Testis (tissue), 3 donors: ENCODE data around the gene MORC2. TPM values are rescaled to one million over a fixed set of nuclear protein-coding genes. Genes with fewer than 3 reads are reported as not detected.

ENCODE experiments used
- DNase-seq: peaks from one replicate; pipeline ENCODE4 v3.0.0-alpha.2; 2019
- H3K27ac ChIP-seq, 2 donors: fragments of 200-600 bp; sonication (generic); one replicate each; pipeline ENCODE4 v1.5.1; 2019
- H3K27me3 ChIP-seq: fragments of 200-600 bp; sonication (generic); one replicate; pipeline ENCODE4 v1.5.1; 2019
- H3K36me3 ChIP-seq: fragments of 200-600 bp; sonication (generic); one replicate; pipeline ENCODE4 v1.5.1; 2017; ENCODE audit warnings: low read depth; ENCODE audit errors: missing control alignments
- H3K4me1 ChIP-seq: fragments of 200-600 bp; sonication (generic); one replicate; pipeline ENCODE4 v1.5.1; 2019
- H3K4me3 ChIP-seq, 2 donors: fragments of 200-600 bp; sonication (generic); one replicate each; pipeline ENCODE4 v1.5.1; 2017 to 2019
- H3K9me3 ChIP-seq: fragments of 200-600 bp; sonication (generic); one replicate; pipeline ENCODE4 v1.5.1; 2017
- POLR2A ChIP-seq: fragments of 450-650 bp; IDR thresholded peaks from one replicate; pipeline ENCODE4 v1.6.1; 2017; ENCODE audit warnings: antibody characterized with exemption, mild to moderate bottlenecking, moderate library complexity
- WGBS, 2 donors: methylation state at CpG; one replicate each; pipeline ENCODE4 v1.1.5; 2018; 5-methylcytosine and 5-hydroxymethylcytosine counted together
- intact Hi-C: fragments of 100-400 bp; cut with DNase I; formaldehyde crosslinking; loops from one replicate; pipeline ENCODE4 v1.15.1; 2023; ENCODE audit warnings: low total_unique reads
- polyA plus RNA-seq: library from polyadenylated mRNA; stranded (reverse); fragments of 350-450 nt; fragmentation: Illumina TruSeq; extraction: RNeasy Lipid Tissue Mini Kit (QIAGEN cat#74804); gene quantifications from one replicate; pipeline ENCODE4 v1.2.3, GENCODE V29; 2014; ENCODE audit warnings: low read depth, low replicate concordance; ENCODE audit not compliant: insufficient read depth
- total RNA-seq, 2 donors: library from RNA; depleted of rRNA; stranded (reverse); fragments of >200 nt; gene quantifications; one replicate each; pipeline ENCODE4 v1.2.3, GENCODE V29; 2016
- TF ChIP-seq, protein P1 (sequence below), 3 experiments: fragments of 450-650 bp in 2 of 3; fragments of 200-600 bp in 1 of 3; sonication (generic) in 1 of 3; IDR thresholded peaks; one replicate each; pipeline ENCODE4 v1.5.1; 2016 to 2019; ENCODE audit warnings: antibody characterized with exemption in 3 of 3, mild to moderate bottlenecking in 2 of 3, moderate library complexity in 1 of 3

Gene MORC2
- total and polyA plus RNA-seq, 3 donors from 2014 or later = 64.8 to 81.0 (median 65.5) TPM

DNA sequence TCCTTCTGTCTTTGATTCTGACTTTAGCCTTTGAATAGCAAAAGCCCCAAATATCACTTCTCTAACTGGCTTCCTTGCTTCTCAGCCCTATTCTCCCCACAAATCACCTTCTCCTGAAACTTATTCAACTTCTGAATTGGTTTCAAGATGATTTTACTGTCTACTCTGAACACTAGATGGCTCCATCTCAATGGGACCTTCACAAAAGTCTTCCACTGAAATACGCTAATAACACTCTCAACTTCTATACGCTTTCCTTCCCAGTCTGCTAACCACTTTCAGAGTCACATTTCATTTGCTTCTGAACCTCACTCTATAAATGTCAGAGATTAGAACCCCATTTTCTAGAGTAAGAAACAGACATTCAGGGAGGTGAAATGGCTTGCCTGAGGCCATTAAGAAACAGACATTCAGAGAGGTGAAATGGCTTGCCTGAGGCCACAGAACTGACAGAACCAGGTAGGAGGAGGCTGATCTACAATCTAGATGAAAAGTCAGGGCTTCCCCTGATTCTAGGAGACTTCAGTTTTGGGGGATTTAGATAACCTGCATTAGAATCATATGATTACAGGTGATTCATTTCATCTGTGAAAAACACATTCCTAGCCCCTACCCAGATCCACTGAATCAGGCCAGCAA lies 20.6 kb downstream of the MORC2 start:
- no peaks in the 10 kb centered on the region for H3K9me3 ChIP-seq
- intact Hi-C loops = loop anchor here (5.0 kb wide), 1 partner anchor 139 kb away; no protein-coding TSS in a partner anchor
- H3K27me3 ChIP-seq = no peaks in the 10 kb centered on the region
- DNase-seq = no peak
- H3K27ac ChIP-seq = no peak overlapping the region
- H3K4me1 ChIP-seq = no peaks in the 10 kb centered on the region
- WGBS, 2 donors = 26 to 51% methylated on average over 2 of the region's 2 CpGs
- no peaks in the 10 kb centered on the region for H3K36me3 ChIP-seq
- no peak overlapping the region for H3K4me3 ChIP-seq
- TF ChIP-seq, protein P1, sequence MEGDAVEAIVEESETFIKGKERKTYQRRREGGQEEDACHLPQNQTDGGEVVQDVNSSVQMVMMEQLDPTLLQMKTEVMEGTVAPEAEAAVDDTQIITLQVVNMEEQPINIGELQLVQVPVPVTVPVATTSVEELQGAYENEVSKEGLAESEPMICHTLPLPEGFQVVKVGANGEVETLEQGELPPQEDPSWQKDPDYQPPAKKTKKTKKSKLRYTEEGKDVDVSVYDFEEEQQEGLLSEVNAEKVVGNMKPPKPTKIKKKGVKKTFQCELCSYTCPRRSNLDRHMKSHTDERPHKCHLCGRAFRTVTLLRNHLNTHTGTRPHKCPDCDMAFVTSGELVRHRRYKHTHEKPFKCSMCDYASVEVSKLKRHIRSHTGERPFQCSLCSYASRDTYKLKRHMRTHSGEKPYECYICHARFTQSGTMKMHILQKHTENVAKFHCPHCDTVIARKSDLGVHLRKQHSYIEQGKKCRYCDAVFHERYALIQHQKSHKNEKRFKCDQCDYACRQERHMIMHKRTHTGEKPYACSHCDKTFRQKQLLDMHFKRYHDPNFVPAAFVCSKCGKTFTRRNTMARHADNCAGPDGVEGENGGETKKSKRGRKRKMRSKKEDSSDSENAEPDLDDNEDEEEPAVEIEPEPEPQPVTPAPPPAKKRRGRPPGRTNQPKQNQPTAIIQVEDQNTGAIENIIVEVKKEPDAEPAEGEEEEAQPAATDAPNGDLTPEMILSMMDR (IDR thresholded peaks at IDR 0.05) = peak; percentile 45 to 49 (median 48)
- TF ChIP-seq POLR2A = no peak

DNA sequence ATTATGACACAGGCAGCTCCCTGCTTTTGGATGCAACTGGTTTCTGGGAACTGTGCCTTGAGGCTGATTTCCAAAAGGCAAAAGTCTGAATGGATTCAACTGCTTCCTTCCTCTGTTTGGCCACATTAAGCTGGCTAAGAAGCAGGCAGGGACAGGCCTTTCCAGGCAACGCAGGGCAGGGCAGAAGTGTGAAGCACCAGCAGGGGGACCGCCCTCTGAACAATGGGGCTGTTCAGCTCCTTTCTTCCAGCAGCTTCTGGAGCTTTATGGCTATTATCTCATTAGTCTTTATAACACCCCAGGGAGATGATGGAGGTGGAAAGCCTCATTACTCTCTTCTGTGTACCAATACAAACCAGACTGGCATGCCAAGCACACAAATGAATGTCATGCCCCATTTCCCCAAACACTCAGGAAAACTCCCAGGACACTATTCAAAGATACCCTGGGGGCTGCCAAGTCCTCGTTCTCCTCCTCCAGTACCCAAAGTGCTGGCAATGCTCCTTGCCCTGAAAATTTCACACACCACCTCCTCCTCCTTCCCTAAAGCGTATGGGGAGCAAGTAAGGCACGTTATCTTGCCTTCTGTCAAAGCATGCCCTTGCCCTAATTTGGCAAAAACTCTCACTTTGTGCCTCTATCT lies 21.3 kb downstream of the MORC2 start:
- H3K27me3 ChIP-seq = no peaks in the 10 kb centered on the region
- DNase-seq = no peak
- H3K9me3 ChIP-seq = no peaks in the 10 kb centered on the region
- intact Hi-C loops = loop anchor here (5.0 kb wide), 1 partner anchor 140 kb away; no protein-coding TSS in a partner anchor
- no peak for TF ChIP-seq POLR2A
- TF ChIP-seq, protein P1 (IDR thresholded peaks at IDR 0.05) = no peak
- H3K27ac ChIP-seq = no peak overlapping the region
- H3K36me3 ChIP-seq = no peaks in the 10 kb centered on the region
- H3K4me1 ChIP-seq = no peaks in the 10 kb centered on the region
- 56 to 66% methylated on average over 5 of the region's 5 CpGs for WGBS, 2 donors
- H3K4me3 ChIP-seq = no peak overlapping the region

DNA sequence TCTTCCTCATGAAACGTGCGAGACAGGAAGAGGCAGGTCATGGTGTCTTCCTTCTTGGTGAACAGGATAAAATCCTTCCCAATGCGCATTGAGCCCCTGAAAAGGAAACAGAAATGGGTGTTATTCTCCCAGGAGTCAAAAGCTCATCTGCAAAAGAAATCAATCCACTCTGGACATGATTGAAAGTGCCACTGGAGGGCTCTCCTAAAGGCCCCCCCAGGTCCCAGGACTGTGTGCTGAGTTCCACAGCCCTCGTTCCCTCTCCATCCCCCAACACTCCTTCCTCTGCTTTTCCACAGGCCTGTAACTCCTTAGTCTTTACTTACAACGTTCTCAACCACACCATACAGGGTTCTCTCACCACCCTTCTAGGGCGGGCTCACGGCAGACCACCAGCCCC lies 22.2 kb downstream of the MORC2 start:
- no peaks in the 10 kb centered on the region for H3K27me3 ChIP-seq
- H3K27ac ChIP-seq = no peak overlapping the region
- no peak for DNase-seq
- no peak overlapping the region for H3K4me3 ChIP-seq
- no peaks in the 10 kb centered on the region for H3K36me3 ChIP-seq
- WGBS, 2 donors = 73 to 80% methylated on average over 7 of the region's 7 CpGs
- H3K9me3 ChIP-seq = no peaks in the 10 kb centered on the region
- intact Hi-C loops = loop anchor here (5.0 kb wide), 1 partner anchor 141 kb away; no protein-coding TSS in a partner anchor
- TF ChIP-seq, protein P1 (IDR thresholded peaks at IDR 0.05) = no peak
- no peak for TF ChIP-seq POLR2A
- no peaks in the 10 kb centered on the region for H3K4me1 ChIP-seq

DNA sequence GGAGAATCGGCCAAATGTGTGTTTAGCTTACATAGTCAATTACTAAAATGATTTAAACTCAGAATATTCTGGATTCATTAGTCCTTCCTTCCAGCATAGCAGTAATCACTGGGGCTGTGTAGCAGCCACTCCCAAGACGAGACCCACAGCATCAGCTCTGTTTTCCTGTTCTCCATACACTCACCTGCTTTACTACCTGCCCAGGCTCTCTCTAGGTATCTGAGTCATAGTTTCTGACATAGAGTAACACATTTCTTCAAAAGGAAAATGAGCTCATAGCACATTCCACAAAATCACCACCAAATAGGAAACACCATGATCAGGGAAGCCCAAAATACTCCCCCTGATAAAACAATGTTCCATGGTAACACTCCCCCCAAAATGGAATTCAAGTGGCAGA lies 22.9 kb downstream of the MORC2 start:
- Histone ChIP-seq H3K4me1 (no peaks in the 10 kb centered on the region), H3K27me3 (no peaks in the 10 kb centered on the region), H3K4me3 (no peak overlapping the region), H3K9me3 (no peaks in the 10 kb centered on the region), H3K27ac (no peak overlapping the region), H3K36me3 (no peaks in the 10 kb centered on the region)
- DNase-seq = no peak
- WGBS, 2 donors = 85 to 93% methylated on average over 2 of the region's 2 CpGs
- intact Hi-C loops = loop anchor here (5.0 kb wide), 1 partner anchor 142 kb away; no protein-coding TSS in a partner anchor
- TF ChIP-seq POLR2A = no peak
- TF ChIP-seq, protein P1 (IDR thresholded peaks at IDR 0.05) = no peak
